Stimulated activated naive CD8-positive, alpha-beta T cell treated with anti-CD3 and anti-CD28 coated beads, Interleukin-15, Interleukin-2, amounts not matched to agents 100 U/mL and 50 U/mL, for 24 hours (primary cell): ENCODE results near the gene ESD.

Experiments used
- ATAC-seq: fragments of 150-1000 bp; cut with Tn5 transposase; one replicate; pipeline ENCODE4 v1.10.0; 2021
- DNase-seq: peaks from one replicate; pipeline ENCODE4 v3.0.0; 2021

The ESD gene

GRCh38 chr13:46745062-46745461 is 51.9 kb downstream of the ESD start:
- ATAC-seq (no peak), DNase-seq (no peak)

GRCh38 chr13:46743191-46743590 is 53.8 kb downstream of the ESD start:
- ATAC-seq = no peak
- no peak for DNase-seq

GRCh38 chr13:46739447-46740098 is 57.4 kb downstream of the ESD start:
- DNase-seq = no peak
- no peak for ATAC-seq

- DNase-seq (no peak), ATAC-seq (no peak)
These were observed 58.2 kb downstream of the ESD start for GRCh38 chr13:46738766-46739165.

GRCh38 chr13:46738055-46738454 is 58.9 kb downstream of the ESD start:
- DNase-seq (no peak), ATAC-seq (no peak)

GRCh38 chr13:46736541-46737310 is 60.2 kb downstream of the ESD start:
- DNase-seq = no peak
- no peak for ATAC-seq

- DNase-seq (no peak), ATAC-seq (no peak)
These were observed 61.5 kb downstream of the ESD start for GRCh38 chr13:46735425-46735824.

- ATAC-seq (no peak), DNase-seq (no peak)
These were observed 65.4 kb downstream of the ESD start for GRCh38 chr13:46731535-46731934.

- peak; percentile 54 for DNase-seq
- ATAC-seq = peak; percentile 59
These were observed 68.2 kb downstream of the ESD start for GRCh38 chr13:46728777-46729176.

GRCh38 chr13:46726347-46726746 is 70.6 kb downstream of the ESD start:
- DNase-seq (no peak), ATAC-seq (no peak)
